HG02885 (cell line): Measurements from ENCODE around the gene NPIPA7.
"Not testable (repeated sequence)": the region's sequence is repeated elsewhere in the genome, so short reads cannot be mapped to it uniquely, and the experiment has no call there.

Experiments used
- ATAC-seq: cut with Tn5 transposase; IDR thresholded peaks from one replicate; pipeline ENCODE4 v1.9.1; 2021; ENCODE audit warnings: mild to moderate bottlenecking; ENCODE audit not compliant: unreplicated experiment, poor library complexity

The NPIPA7 gene

DNA sequence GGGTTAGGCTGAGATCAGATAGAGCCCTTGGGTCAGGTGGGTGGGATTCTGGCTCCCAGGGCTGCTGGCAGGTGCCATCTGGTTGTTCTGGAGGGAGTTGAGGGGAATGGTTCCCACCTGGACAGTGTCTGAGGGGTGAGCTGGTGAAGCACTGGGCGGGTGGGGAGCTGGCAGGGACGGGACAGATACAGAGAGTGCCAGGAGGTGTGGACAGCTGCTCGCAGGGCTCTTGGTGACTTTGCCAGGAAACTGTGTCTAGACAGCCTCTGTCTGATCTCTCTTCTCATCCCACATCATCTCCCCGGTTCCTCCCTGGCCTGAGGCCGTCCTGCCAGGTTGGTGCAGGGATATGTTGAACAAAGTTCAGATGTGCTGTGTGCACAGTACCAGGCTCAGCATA lies 38.1 kb downstream of the NPIPA7 start:
- not testable (repeated sequence) for ATAC-seq

DNA sequence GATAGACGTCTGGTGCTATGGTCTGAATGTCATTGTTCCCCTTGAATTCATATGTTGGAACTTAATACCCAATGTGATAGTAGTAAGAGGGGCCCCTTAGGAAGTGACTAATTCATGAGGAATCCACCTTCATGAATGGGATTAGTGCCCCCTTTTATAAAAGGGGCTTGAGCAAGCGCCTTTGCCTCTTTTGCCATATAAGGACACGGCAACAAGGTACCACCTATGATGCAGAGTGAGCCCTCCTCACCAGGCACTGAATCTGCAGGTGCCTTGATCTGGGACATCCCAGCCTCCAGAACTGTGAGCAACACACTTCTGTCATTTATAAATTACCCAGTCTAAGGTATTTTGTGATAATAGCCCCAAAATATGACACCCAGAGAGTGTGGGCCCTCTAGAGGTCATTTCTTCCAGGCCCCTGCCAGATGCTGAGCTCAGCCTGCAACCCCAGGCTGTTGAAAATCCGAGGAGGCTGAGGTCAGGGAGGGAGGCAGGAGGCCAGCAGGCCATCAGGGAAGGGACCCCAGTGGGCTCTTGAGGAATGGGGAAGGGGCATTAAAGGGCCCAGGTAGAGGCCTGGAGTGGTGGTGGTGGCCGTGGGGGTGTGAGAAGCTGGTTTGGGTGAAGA lies 39.1 kb downstream of the NPIPA7 start:
- not testable (repeated sequence) for ATAC-seq

DNA sequence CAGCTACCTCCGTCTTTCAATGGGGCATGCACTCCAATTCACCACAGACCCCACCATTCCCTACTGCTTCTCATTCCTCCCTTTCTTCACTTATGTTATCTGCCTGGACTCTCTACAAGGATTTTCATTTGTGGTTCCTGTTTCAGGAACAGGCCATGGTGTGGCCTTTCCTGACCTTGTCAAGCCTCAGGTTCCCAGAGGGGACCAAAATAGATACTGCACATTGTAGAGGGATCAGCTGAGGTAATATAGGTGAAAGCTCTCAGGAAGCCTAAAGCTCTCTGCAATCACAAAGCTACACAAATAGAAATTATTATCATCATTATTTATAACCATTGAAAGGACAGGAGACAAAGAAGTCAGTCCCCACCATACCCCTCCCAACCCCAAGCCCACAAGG lies 41.6 kb downstream of the NPIPA7 start:
- ATAC-seq: not testable (repeated sequence)

DNA sequence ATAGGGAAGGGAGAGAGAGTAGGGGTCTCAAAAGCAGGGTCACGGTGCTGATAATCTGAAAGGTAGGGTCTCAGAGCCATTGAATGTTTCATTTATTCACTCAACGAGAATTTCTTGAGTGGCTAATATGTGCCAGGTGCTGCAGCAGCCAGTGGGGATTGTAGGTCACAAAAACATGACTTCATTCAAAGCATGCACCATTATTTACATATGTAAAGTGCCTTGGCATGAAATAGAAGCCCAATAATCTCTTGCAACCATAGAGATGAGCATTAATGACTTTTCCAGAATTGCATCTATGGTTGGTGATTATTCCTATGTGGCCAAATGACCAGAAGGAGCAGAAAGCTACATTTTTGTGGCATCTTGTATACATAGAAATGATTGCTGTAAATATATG lies 46.2 kb downstream of the NPIPA7 start:
- ATAC-seq: not testable (repeated sequence)

DNA sequence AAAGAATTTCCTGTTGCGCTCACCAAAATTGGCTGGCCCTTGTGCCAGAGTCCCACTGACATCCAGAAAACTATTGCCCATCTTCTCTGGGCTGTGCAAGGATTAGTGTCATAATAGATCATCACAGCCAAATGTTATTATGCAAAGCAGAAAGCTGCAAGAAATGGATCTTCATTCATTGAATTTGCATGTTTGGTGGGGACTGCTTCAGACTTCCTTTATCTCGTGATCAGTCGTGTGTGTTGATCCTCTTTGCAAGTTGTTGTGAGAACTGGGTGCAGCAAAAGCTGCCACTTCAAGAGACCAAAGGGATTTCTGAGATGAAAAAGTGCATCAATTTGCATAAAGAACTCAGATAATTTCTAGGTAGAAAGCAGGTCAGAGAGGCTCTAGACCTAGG lies 52.2 kb downstream of the NPIPA7 start:
- not testable (repeated sequence) for ATAC-seq

DNA sequence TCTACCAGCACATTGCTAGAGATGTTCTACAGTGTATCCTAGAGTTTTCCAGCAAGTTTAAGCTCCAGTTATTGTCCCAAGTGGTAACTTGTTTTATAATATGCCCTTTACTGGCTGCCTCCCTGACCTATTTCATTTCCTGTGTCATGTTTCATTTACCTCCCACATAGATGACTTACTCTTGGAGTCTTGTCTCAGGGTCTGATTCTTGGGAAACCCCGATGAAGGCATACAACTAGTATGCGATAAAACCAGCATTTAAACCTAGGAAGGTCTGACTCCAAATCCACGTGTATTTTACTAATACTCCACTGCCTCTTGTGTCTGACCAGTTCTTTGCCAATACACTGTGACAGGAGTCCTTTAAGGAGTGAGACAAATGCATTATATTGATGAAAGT lies 55.8 kb downstream of the NPIPA7 start:
- not testable (repeated sequence) for ATAC-seq

DNA sequence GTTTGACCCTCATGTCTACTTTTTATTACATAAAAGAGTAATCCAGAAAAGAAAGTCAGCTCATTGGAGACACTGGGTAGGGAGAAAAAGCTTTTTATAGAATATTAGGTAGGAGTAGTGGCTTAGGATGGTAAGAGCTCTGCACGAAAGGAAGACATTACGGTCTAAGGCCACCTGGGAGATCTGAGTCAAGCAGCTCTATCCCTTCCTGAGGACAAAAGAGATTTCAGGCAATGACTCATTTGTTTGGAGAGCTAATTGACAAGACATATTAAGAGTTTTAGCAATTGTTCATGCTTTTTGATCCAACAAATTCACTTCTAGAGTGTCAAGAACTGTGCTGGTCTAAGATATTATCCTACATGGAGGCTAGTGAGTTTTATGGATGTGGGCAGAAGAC lies 62.5 kb downstream of the NPIPA7 start:
- not testable (repeated sequence) for ATAC-seq
